ENCODE results near the gene NVL.

GRCh38 chr1:224177356-224177999 is 152.5 kb downstream of the NVL start:
- TF ChIP-seq CTCF (IDR thresholded peaks at IDR 0.05; ENCODE audit: low read depth, low read length) (no peak), MAX (IDR thresholded peaks at IDR 0.05; ENCODE audit: low read depth, low read length) (no peak)

Measured in NB4 (cell line).